Left lung (tissue), 10 donors: ENCODE results near the gene DOCK10. TPM values are rescaled to one million over a fixed set of nuclear protein-coding genes. Genes with fewer than 3 reads are reported as not detected.

Source experiments
- ATAC-seq: fragments of 200-7000 bp; cut with Tn5 transposase; one replicate; pipeline ENCODE4 v1.9.1; 2020; ENCODE audit warnings: moderate library complexity
- DNase-seq, 4 donors: peaks; one replicate each; pipeline ENCODE4 v3.0.0-alpha.2; 2013 to 2020
- H3K27ac ChIP-seq, 2 donors: fragments of 200-600 bp; sonication (generic) in 1 of 2; one replicate each; pipeline versions ENCODE4 v1.5.0 to v1.8.0; 2020 to 2021
- H3K27me3 ChIP-seq, 2 donors: fragments of 200-600 bp; sonication (generic) in 1 of 2; one replicate each; pipeline versions ENCODE4 v1.5.0 to v1.8.0; 2020 to 2021
- H3K36me3 ChIP-seq, 2 donors: fragments of 200-600 bp; sonication (generic) in 1 of 2; one replicate each; pipeline versions ENCODE4 v1.5.0 to v1.8.0; 2020 to 2021
- H3K4me1 ChIP-seq, 2 donors: fragments of 200-600 bp; one replicate each; pipeline ENCODE4 v1.8.0; 2021
- H3K4me3 ChIP-seq, 2 donors: fragments of 200-600 bp; sonication (generic) in 1 of 2; one replicate each; pipeline versions ENCODE4 v1.5.0 to v1.8.0; 2020 to 2021; ENCODE audit warnings: mild to moderate bottlenecking in 1 of 2
- H3K9me3 ChIP-seq, 2 donors: fragments of 200-600 bp; sonication (generic) in 1 of 2; one replicate each; pipeline versions ENCODE4 v1.5.0 to v1.8.0; 2020 to 2021
- intact Hi-C, 2 donors: fragments of 100-400 bp; cut with DNase I; formaldehyde crosslinking; loops; one replicate each; pipeline versions ENCODE4 v1.11.2 to v1.14.2; 2022
- polyA plus RNA-seq, 6 donors: library from polyadenylated mRNA; unstranded; fragments of 120-200 nt; gene quantifications; one replicate each; pipeline ENCODE4 v1.2.1, GENCODE V29; 2013; ENCODE audit not compliant: insufficient read length in 6 of 6
- total RNA-seq, 2 donors: library from RNA; stranded (reverse); fragmentation: NEBNext Ultra II Directional; extraction: Animal tissue kit (Norgen Biotek cat#: 25700); gene quantifications; one replicate each; pipeline ENCODE4 v1.2.1, GENCODE V29; 2021
- TF ChIP-seq, protein P1 (sequence below), 2 donors: fragments of 200-600 bp; sonication (generic) in 1 of 2; IDR thresholded peaks; one replicate each; pipeline versions ENCODE4 v1.5.0 to v1.8.0; 2021; ENCODE audit warnings: antibody characterized with exemption in 2 of 2
- donor health status: DM: no; HTN: yes; CAD: no.
- donor health status: DM: no; HTN: no; CAD: no.

DOCK10 gene
- total and polyA plus RNA-seq, 8 donors, result 17.8 to 55.9 (median 45.6) TPM

GRCh38 chr2:224969095-224969494 lies 73.2 kb downstream of the DOCK10 start:
- ATAC-seq, result no peak
- no peaks in the 10 kb centered on the region for H3K4me1 ChIP-seq

DNA sequence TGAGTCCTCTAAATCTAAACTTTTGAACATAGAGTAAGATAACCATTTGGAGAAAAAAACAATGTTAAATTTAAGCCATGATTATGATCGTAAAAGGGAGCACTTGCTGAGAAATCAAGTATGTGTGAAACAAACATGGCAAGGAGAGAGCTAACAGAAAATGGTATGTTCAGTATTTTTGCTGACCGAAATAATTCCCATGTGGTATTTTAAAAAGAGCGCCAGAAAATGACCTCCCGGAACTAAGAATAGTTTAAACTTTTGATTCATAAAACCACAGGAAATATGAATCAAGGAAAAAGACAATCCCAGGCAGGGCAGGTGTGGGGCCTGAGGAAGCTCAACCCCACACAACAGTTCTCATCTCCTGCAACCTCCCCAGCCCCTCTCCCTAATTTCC lies 74.2 kb downstream of the DOCK10 start:
- H3K27ac ChIP-seq, result no peak overlapping the region
- intact Hi-C loops, result no loop called here
- no peaks in the 10 kb centered on the region for H3K9me3 ChIP-seq
- H3K36me3 ChIP-seq, result no peaks in the 10 kb centered on the region
- ATAC-seq, result no peak
- TF ChIP-seq, protein P1, sequence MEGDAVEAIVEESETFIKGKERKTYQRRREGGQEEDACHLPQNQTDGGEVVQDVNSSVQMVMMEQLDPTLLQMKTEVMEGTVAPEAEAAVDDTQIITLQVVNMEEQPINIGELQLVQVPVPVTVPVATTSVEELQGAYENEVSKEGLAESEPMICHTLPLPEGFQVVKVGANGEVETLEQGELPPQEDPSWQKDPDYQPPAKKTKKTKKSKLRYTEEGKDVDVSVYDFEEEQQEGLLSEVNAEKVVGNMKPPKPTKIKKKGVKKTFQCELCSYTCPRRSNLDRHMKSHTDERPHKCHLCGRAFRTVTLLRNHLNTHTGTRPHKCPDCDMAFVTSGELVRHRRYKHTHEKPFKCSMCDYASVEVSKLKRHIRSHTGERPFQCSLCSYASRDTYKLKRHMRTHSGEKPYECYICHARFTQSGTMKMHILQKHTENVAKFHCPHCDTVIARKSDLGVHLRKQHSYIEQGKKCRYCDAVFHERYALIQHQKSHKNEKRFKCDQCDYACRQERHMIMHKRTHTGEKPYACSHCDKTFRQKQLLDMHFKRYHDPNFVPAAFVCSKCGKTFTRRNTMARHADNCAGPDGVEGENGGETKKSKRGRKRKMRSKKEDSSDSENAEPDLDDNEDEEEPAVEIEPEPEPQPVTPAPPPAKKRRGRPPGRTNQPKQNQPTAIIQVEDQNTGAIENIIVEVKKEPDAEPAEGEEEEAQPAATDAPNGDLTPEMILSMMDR (IDR thresholded peaks at IDR 0.05), result no peak
- DNase-seq, result no peak
- H3K4me1 ChIP-seq, result no peaks in the 10 kb centered on the region
- no peak overlapping the region for H3K4me3 ChIP-seq
- H3K27me3 ChIP-seq, result no peaks in the 10 kb centered on the region

More at GRCh38 chr2:224969095-224969494, 73.2 kb downstream of the DOCK10 start:
- Histone ChIP-seq H3K4me3 (no peak overlapping the region), H3K27me3 (no peaks in the 10 kb centered on the region), H3K27ac (no peak overlapping the region), H3K9me3 (no peaks in the 10 kb centered on the region), H3K36me3 (no peaks in the 10 kb centered on the region)
- intact Hi-C loops, result no loop called here
- no peak for DNase-seq
- TF ChIP-seq, protein P1 (IDR thresholded peaks at IDR 0.05), result no peak

GRCh38 chr2:224966613-224967012 lies 75.7 kb downstream of the DOCK10 start:
- H3K4me1 ChIP-seq, result no peaks in the 10 kb centered on the region
- H3K4me3 ChIP-seq, result no peak overlapping the region
- H3K36me3 ChIP-seq, result no peaks in the 10 kb centered on the region
- intact Hi-C loops, result no loop called here
- ATAC-seq (no peak), DNase-seq (no peak)
- TF ChIP-seq, protein P1 (IDR thresholded peaks at IDR 0.05), result no peak
- no peak overlapping the region for H3K27ac ChIP-seq
- no peaks in the 10 kb centered on the region for H3K27me3 ChIP-seq
- no peaks in the 10 kb centered on the region for H3K9me3 ChIP-seq

DNA sequence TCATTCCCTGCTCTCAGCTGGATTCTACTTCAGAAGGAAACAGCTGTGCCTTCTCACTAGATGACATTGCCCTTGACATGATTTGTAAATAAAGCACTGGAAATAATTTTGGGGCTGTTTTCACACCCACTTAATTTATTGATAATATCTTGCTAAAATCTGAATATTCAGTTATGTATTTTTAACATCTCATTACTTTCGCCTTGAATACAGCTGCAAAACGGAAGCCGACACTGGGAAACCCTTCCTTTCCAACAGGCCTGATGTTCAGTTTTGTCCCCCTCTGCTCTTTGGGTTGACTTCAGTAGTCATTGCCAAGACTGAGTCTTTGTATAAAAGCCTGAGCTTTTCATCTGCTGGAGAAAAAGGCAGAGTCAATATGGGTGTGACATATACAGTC lies 82.7 kb downstream of the DOCK10 start:
- TF ChIP-seq, protein P1 (IDR thresholded peaks at IDR 0.05), result no peak
- no peak overlapping the region for H3K4me3 ChIP-seq
- ATAC-seq, result no peak
- DNase-seq, result peak in 2 of 4 donors; percentile 86 to 91
- intact Hi-C loops, result no loop called here
- H3K27ac ChIP-seq, result no peak overlapping the region
- no peaks in the 10 kb centered on the region for H3K36me3 ChIP-seq
- no peaks in the 10 kb centered on the region for H3K27me3 ChIP-seq
- no peaks in the 10 kb centered on the region for H3K9me3 ChIP-seq
- H3K4me1 ChIP-seq, result peaks cover 0 to 23% of the 10 kb centered on the region in 2 donors

DNA sequence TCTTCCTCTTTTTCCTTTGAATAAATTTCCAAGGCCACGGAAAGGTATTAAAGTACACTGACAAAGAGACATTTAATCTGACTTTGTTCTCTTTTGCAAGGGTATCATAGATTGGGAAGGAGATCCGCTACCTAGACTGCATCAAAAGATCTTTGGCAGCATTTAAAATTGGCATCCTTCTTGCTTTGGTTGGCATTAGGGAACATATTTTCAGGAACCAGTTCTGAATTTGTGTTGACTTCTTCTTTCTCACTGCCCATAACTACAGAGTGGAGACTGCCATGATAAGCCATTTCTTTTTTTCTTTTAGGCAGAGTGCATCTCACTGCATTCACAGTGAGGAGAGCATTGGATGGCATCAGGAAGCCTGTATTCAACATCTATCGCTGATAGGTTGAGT lies 83.4 kb downstream of the DOCK10 start:
- H3K9me3 ChIP-seq, result no peaks in the 10 kb centered on the region
- intact Hi-C loops, result no loop called here
- H3K4me1 ChIP-seq, result peaks cover 0 to 23% of the 10 kb centered on the region in 2 donors
- no peak overlapping the region for H3K4me3 ChIP-seq
- TF ChIP-seq, protein P1 (IDR thresholded peaks at IDR 0.05), result no peak
- DNase-seq, result no peak
- ATAC-seq, result peak; percentile 41
- peak overlapping the region in 1 of 2 donors; percentile 69 for H3K27ac ChIP-seq
- no peaks in the 10 kb centered on the region for H3K36me3 ChIP-seq
- H3K27me3 ChIP-seq, result no peaks in the 10 kb centered on the region
